Measurements from ENCODE around the gene JUN. TPM values are rescaled to one million over a fixed set of nuclear protein-coding genes. Genes with fewer than 3 reads are reported as not detected.

JUN gene
- total RNA-seq, 1 donor from 2014 or later = 96.1 TPM

Other genes starting within 250 kb of the JUN start
- gene OMA1, start 237.3 kb downstream of the JUN start, total RNA-seq = 24.6 TPM
- not detected for gene TACSTD2, start 206.8 kb downstream of the JUN start, total RNA-seq
- gene MYSM1, start 84.0 kb downstream of the JUN start, total RNA-seq = 39.3 TPM